DOHH2 (cell line): Measurements from ENCODE around the gene NRXN3.

Experiments
- EZH2phosphoT487 ChIP-seq: fragments of 200-600 bp; sonication (generic); IDR thresholded peaks from 2 replicates; pipeline ENCODE4 v1.6.1; 2017; ENCODE audit warnings: borderline replicate concordance, mild to moderate bottlenecking, antibody characterized with exemption, low read length, moderate library complexity, mixed read lengths
- TF ChIP-seq, protein P1 (sequence below): fragments of 200-600 bp; sonication (generic); IDR thresholded peaks from one replicate; pipeline ENCODE4 v1.5.1; 2014; ENCODE audit warnings: antibody characterized with exemption, mild to moderate bottlenecking, low read depth, low read length; ENCODE audit not compliant: poor library complexity, severe bottlenecking

DNA sequence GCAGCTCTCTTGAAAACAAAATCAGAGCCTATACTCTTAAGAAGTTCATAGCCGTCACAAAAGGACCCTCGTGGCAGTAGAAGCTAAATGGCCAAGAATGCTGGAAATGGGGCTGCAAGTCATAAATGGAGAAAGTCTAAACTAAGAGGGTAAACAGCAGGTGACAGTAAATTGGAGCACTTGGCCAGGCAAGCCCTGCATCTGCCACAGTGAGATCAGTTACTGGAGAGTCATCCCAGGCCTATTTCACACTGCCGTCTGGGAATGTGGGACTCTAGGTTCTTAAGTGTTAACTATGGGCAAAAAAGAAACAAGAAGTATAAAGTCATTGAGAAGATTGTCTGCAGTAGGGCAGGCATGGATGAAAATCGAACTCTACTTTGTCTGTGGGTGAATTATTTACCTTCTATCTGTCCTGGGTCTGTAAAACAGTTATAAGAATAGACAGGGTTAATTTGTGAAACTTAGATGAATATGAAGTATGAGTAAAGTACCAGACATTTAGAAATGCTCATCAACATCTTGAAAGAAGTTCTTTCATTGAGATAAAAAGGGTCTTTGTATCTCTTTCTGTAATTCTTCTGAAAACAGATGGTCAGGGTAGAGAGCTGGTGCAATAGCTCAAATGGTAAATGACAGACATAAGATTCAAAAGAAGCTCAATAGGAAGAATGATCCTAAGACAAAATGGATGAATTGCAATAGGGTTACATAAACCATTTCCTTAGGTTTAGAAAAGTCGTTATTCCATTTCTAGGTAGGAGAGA is 1248.7 kb downstream of the NRXN3 start:
- TF ChIP-seq, protein P1, sequence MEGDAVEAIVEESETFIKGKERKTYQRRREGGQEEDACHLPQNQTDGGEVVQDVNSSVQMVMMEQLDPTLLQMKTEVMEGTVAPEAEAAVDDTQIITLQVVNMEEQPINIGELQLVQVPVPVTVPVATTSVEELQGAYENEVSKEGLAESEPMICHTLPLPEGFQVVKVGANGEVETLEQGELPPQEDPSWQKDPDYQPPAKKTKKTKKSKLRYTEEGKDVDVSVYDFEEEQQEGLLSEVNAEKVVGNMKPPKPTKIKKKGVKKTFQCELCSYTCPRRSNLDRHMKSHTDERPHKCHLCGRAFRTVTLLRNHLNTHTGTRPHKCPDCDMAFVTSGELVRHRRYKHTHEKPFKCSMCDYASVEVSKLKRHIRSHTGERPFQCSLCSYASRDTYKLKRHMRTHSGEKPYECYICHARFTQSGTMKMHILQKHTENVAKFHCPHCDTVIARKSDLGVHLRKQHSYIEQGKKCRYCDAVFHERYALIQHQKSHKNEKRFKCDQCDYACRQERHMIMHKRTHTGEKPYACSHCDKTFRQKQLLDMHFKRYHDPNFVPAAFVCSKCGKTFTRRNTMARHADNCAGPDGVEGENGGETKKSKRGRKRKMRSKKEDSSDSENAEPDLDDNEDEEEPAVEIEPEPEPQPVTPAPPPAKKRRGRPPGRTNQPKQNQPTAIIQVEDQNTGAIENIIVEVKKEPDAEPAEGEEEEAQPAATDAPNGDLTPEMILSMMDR, result no peak
- TF ChIP-seq EZH2phosphoT487, result no peak
